Hippocampal formation (tissue), 2 donors: ENCODE measurements around the gene NEDD8.

Experiments used
- DNase-seq, 2 donors: peaks; one replicate each; lab custom pipeline; 2025; lab: John Stamatoyannopoulos, UW

The NEDD8 gene

DNA sequence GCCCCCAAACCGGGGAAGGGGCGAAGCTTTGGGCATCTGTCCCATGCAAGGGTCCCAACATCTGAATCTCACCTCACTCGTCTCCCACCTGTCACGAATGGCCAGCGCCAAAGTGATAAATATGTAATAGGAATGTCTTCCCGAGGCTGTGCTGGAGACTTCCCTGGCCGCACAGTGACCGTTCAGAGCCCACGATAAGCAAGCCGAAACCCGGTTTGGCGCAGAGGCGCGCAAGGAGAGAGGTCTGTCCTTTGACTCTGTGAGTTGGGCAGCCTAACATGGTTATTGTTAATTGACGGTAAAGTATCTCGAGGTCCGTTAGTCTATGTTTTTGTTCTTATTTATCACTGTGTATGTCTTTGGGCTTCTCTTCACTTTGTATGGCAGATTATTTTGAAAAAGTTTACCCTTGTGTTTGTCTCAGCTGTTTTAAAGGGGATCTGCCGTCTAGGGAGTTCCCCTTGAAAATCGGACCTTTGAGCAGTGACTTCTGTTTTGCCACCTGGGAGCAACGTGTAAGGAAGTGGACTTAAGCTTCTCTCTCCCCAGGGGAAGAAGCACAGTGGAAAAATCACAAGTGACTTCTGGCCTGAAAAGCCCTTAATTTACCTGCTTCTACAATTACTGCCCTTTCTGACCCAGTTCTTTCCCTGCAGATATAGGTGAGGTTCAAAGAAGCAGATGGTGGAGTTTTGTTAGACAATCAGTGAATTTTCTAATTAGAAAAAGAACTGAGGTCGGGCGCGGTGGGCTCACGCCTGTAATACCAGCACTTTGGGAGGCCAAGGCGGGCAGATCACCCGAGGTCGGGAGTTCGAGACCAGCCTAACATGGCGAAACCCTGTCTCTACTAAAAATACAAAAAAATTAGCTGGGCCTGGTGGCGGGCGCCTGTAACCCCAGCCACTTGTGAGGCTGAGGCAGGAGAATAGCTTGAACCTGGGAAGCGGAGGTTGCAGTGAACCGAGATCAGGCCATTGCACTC is 35.8 kb downstream of the NEDD8 start:
- no peak for DNase-seq

DNA sequence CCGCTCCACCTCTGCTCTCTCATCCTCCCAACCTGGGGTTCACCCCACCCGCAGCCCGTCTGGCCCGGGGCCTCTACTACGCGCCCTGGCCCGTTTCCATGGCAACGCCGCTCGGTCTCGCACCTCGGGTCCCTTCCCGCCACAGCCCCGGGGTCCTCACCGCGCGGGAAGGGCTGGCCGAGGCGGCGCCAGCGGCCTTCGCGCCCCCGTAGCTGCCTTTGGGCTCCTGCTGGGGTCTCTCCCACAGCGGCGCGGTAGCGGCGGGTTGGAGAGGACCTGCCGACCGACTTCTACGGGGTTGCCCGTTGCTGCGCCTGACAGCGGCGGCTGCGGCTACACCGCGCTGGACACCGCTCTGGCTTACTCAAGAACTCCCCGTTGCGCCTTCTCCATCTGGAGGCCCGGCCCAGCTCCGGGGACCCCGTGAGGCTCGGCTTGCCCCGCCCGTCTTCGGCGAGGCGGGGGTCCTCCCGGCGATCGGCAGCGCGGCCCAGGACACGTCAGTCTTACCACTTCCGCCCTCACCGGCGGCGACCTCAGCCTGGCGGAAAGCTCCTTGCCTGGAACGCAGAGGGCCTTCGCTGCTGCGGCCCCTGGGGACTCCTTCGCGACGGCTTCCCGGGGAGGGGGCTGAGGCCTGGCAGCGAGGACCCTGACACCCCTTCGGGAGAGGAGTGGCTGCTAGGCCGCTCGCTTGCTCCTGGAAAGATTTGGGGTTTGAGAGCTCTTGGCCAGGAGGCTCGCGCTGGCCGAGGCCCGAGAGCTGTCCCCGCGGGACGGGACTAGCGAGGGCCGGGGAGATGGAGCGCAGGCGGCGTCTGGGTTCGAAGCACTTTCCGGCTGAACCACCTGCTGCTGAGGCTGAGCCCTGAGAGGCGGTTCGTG is 36.7 kb downstream of the NEDD8 start, which contains the start of gene TM9SF1:
Gene TM9SF1 (minus strand): TSS at position 256 of the 885 bp plus-strand sequence. CDS start 422 bp downstream, outside the sequence.
- DNase-seq, result peak; percentile 74 to 76

DNA sequence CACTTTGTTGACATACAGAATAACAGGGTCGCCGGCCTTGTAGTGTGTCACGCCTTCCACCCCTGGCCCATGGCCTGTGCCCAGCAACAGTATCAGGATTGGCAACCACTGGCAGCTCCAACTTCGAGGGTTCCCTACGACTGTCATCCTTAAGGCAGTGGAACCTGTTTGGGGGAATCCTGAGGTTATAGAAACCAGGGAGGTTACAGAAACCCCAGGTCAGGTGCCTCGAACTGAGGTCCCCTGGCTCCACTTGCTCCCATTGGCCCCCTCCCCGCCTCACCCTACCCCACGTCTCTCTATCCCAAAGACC is 37.3 kb downstream of the NEDD8 start:
- no peak for DNase-seq

GRCh38 chr14:24194186-24194872 is 37.8 kb downstream of the NEDD8 start:
- DNase-seq, result no peak

- no peak for DNase-seq
Measured at GRCh38 chr14:24192933-24193332, 39.2 kb downstream of the NEDD8 start.

- DNase-seq, result no peak
Measured at GRCh38 chr14:24190416-24190815, 41.8 kb downstream of the NEDD8 start.

- no peak for DNase-seq
Measured at GRCh38 chr14:24189460-24189859, 42.7 kb downstream of the NEDD8 start.

DNA sequence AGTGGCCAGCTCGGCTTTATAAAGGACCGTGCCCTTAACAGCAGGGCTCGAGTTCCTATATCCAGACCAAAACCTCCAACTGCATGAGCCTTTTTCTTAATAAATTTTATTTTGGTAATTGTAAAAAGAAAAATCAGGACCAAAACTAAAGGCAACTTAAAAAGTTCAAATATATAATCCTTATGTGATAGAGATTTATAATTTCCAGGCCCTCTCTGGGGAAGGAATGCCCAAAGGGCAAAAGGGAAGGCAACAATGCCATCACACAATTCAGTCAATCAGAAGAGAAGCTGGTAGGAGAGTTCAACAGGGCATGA is 43.1 kb downstream of the NEDD8 start:
- DNase-seq, result no peak

GRCh38 chr14:24188251-24189058 is 43.7 kb downstream of the NEDD8 start, which contains the start of gene IPO4:
Gene IPO4 (minus strand): TSS chr14:24188816. CDS start chr14:24188787, 29 bp downstream.
- DNase-seq, result peak; percentile 93 to 95

DNA sequence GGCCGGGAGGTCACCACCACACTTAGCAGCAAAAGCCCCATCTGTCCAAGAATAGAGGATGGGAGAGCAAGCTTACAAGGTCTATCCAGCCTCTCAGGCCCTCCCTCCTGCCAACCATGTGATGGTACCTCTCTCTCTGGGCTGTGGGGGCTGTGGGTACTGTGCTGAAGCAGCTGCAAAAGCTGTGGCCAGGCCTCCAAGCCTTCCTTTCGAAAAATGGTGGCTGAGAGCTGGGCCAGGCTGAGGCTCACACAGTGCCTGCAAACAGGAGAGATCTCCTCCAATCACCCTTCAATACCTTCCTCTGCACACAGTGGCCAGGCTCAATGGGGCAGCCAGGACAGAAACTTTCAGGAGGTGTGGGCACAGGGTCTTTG is 44.6 kb downstream of the NEDD8 start:
- no peak for DNase-seq

GRCh38 chr14:24186831-24187538 is 45.2 kb downstream of the NEDD8 start:
- no peak for DNase-seq

- no peak for DNase-seq
Measured at GRCh38 chr14:24185741-24186140, 46.4 kb downstream of the NEDD8 start.

DNA sequence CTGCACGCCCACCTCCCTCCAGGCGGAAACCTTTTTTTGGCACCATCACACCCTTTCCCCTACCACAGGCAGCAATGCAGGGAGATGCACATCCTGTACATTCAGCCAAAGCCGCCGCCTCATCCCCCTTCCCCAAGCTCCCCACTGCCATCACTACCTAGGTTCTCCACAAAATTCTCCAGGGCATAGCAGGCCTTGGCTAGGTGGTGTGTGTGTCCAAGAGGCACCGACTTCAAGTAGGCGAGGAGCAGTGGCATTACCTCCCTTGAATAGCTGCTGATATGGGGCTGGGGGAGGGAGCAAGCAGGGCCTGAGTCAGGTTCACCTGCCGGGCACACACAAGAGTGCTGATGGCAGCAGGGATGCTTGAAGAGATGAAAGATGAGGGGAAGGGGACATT is 47.1 kb downstream of the NEDD8 start:
- DNase-seq, result no peak

- no peak for DNase-seq
Measured at GRCh38 chr14:24184104-24184970, 47.8 kb downstream of the NEDD8 start.

GRCh38 chr14:24183014-24183481 is 49.1 kb downstream of the NEDD8 start:
- DNase-seq, result no peak

DNA sequence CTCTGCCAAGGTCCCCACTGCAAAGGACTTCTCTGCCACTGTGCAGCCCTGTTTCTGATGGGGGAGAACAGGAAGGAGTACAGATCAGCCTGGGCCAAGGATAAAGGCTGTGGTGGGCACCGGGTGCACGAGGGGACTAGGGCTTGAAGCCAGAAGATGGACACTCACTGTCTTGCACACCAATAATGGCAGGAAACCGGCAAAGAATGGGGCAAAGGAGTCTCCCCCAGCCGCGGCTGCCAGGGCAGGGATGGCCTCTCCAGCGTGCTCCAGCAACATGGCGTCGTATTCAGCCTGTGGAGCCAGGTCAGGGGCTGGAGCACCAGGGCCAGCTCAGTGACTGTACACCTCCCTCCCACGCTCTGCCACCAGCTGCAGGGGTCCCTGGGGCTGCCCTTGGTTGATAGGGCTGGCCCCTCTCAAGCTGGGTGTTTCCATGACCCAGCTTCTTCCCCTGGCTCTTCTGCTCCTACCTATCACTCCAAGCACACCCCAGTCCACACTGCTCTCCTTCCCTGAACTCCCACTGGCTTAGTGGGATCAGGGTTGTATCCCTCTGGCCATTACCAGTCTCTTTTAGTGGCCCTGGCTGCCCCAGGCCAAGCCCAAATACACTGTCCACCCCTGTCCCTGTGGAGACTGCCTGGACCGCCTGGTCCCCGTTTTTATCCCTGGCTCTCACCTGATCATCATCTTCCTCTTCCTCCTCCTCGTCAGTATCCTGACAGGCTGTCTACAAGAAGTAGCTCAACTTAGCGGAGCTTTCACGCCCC is 49.9 kb downstream of the NEDD8 start:
- DNase-seq, result no peak

DNA sequence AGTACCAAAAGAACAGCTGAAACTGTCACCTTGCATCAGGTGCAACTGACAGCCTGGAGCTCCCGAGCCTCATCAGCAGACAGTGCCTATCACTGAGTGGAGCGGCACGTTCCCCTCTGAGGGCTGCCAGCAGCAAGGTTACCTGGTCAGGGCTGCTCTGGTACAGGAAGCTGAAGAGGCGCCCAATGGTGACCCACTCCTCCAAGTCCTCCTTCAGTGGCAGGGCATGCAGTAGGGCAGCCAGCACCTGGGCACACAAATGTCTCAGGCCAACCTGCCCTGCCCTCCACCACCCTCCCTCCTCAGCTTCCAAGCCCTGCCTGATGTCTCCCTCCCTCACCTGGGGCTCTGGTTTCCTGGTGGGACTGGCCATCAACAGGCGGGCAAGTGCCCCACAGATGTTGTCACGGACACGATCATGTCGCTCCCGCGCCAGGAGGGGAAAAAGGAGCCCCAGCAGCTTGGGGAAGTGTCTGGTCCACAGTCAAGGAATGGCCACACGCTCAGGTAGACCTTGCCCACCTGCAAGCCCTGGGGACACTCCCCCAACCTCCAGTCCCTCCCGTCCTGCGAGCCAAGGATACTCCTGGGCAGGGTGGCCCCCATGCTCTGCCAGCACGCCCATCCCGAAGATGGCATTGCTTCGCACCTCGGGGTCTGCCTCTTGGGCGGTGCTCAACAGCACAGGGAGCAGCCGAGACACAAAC is 50.6 kb downstream of the NEDD8 start:
- DNase-seq, result no peak
